PC-3 (cell line): ENCODE results near the gene SFTPB. TPM values are rescaled to one million over a fixed set of nuclear protein-coding genes. Genes with fewer than 3 reads are reported as not detected.

Experiments used
- ATAC-seq: fragments of 200-7000 bp; cut with Tn5 transposase; 2 replicates; pipeline ENCODE4 v1.9.1; 2020; ENCODE audit warnings: mild to moderate bottlenecking, moderate library complexity
- BruUV-seq: library from RNA; stranded (reverse); fragments of 400-500 nt; replicated peaks from 2 replicates; lab custom pipeline; 2021; lab: Mats Ljungman, UMichigan
- CTCF ChIA-PET: fragments of 300-600 bp; sonication (Branson Sonifier 250); formaldehyde crosslinking; loops from one replicate; lab custom pipeline; 2022; ENCODE audit warnings: antibody characterized with exemption; lab: Charles Lee
- POLR2A ChIA-PET: fragments of 300-600 bp; sonication (Branson Sonifier 250); formaldehyde crosslinking; loops from one replicate; lab custom pipeline; 2022; ENCODE audit warnings: antibody characterized with exemption; ENCODE audit not compliant: unreplicated experiment; lab: Charles Lee
- DNase-seq: peaks from one replicate; pipeline ENCODE4 v3.0.0-alpha.2; 2015
- H2AFZ ChIP-seq: fragments of 300-600 bp; sonication (generic); 2 replicates; pipeline ENCODE4 v1.6.0; 2016; ENCODE audit warnings: antibody characterized with exemption, low read length
- H3F3A ChIP-seq: fragments of 300-600 bp; sonication (generic); one replicate; pipeline ENCODE4 v1.6.0; 2017; ENCODE audit warnings: antibody characterized with exemption, low read length, control low read depth, mild to moderate bottlenecking; ENCODE audit not compliant: unreplicated experiment
- H3K27ac ChIP-seq: fragments of 300-600 bp; sonication (generic); 2 replicates; pipeline ENCODE4 v1.5.1; 2016; ENCODE audit warnings: mild to moderate bottlenecking, low read length
- H3K27me3 ChIP-seq: fragments of 300-600 bp; sonication (generic); 2 replicates; pipeline ENCODE4 v1.6.1; 2016; ENCODE audit warnings: low read length, mixed read lengths
- H3K36me3 ChIP-seq: fragments of 300-600 bp; sonication (generic); 2 replicates; pipeline ENCODE4 v1.6.1; 2016; ENCODE audit warnings: low read depth, mixed run types, low read length, mixed read lengths
- H3K4me1 ChIP-seq: fragments of 300-600 bp; sonication (generic); 2 replicates; pipeline ENCODE4 v1.5.1; 2016; ENCODE audit warnings: low read length; ENCODE audit not compliant: insufficient read depth
- H3K4me2 ChIP-seq: fragments of 300-600 bp; sonication (generic); 2 replicates; pipeline ENCODE4 v1.6.0; 2016; ENCODE audit warnings: low read length
- H3K4me3 ChIP-seq: fragments of 300-600 bp; sonication (generic); 2 replicates; pipeline ENCODE4 v1.5.1; 2016; ENCODE audit warnings: mild to moderate bottlenecking, low read length, mixed read lengths
- H3K79me2 ChIP-seq: fragments of 300-600 bp; sonication (generic); 2 replicates; pipeline ENCODE4 v1.6.1; 2017; ENCODE audit warnings: low read length, mixed read lengths
- H3K9ac ChIP-seq: fragments of 300-600 bp; sonication (generic); 2 replicates; pipeline ENCODE4 v1.6.0; 2016; ENCODE audit warnings: mild to moderate bottlenecking, low read length
- H3K9me2 ChIP-seq: fragments of 300-600 bp; sonication (generic); replicated peaks from 2 replicates; pipeline ENCODE4 v1.6.1; 2016; ENCODE audit warnings: mixed run types, low read length, mixed read lengths
- H3K9me3 ChIP-seq: fragments of 300-600 bp; sonication (generic); 2 replicates; pipeline ENCODE4 v1.6.1; 2016; ENCODE audit warnings: low read length, mixed read lengths
- H4K20me1 ChIP-seq: fragments of 300-600 bp; sonication (generic); 2 replicates; pipeline ENCODE4 v1.6.1; 2016; ENCODE audit warnings: low read length, mixed read lengths
- CTCF ChIP-seq: fragments of 300-600 bp; sonication (generic); conservative IDR thresholded peaks from 2 replicates; pipeline ENCODE4 v1.5.1; 2017; ENCODE audit warnings: antibody characterized with exemption, low read depth, mild to moderate bottlenecking, low read length
- EZH2 ChIP-seq: fragments of 300-600 bp; sonication (generic); IDR thresholded peaks from one replicate; pipeline ENCODE4 v1.6.1; 2017; ENCODE audit warnings: antibody characterized with exemption, mild to moderate bottlenecking, low read length; ENCODE audit not compliant: unreplicated experiment
- EZH2phosphoT487 ChIP-seq: fragments of 300-600 bp; sonication (generic); IDR thresholded peaks from 2 replicates; pipeline ENCODE4 v1.6.1; 2018; ENCODE audit warnings: mild to moderate bottlenecking, antibody characterized with exemption, low read length, borderline replicate concordance
- intact Hi-C: fragments of 100-400 bp; cut with micrococcal nuclease; formaldehyde crosslinking; loops from 2 replicates; pipeline ENCODE4 v1.9.0; 2023
- total RNA-seq: library from RNA; depleted of rRNA; stranded (reverse); fragments of >200 nt; gene quantifications from 2 replicates; pipeline ENCODE4 v1.2.3, GENCODE V29; 2014

SFTPB gene
- total RNA-seq, 1 experiment from 2014 or later: not detected

- TF ChIP-seq EZH2 (no peak), EZH2phosphoT487 (no peak), CTCF (no peak)
- H3K4me2 ChIP-seq: peak overlapping the region; percentile 73
- H3F3A ChIP-seq: no peaks in the 10 kb centered on the region
- ChIA-PET POLR2A (no interaction called here), CTCF (no interaction called here)
- no peaks in the 10 kb centered on the region for H3K9me3 ChIP-seq
- H3K9me2 ChIP-seq: no peaks in the 10 kb centered on the region
- no peaks in the 10 kb centered on the region for H4K20me1 ChIP-seq
- H3K27ac ChIP-seq: peak overlapping the region; percentile 80
- no peak overlapping the region for H2AFZ ChIP-seq
- H3K36me3 ChIP-seq: no peaks in the 10 kb centered on the region
- peaks cover 40% of the 10 kb centered on the region for H3K4me1 ChIP-seq
- intact Hi-C loops: no loop called here
- no TSS peak for BruUV-seq
- ATAC-seq (no peak), DNase-seq (no peak)
- no peaks in the 10 kb centered on the region for H3K79me2 ChIP-seq
- no peaks in the 10 kb centered on the region for H3K27me3 ChIP-seq
- no peak overlapping the region for H3K4me3 ChIP-seq
- no peak overlapping the region for H3K9ac ChIP-seq
These were observed 34.8 kb upstream of the SFTPB start for GRCh38 chr2:85702800-85703199.

DNA sequence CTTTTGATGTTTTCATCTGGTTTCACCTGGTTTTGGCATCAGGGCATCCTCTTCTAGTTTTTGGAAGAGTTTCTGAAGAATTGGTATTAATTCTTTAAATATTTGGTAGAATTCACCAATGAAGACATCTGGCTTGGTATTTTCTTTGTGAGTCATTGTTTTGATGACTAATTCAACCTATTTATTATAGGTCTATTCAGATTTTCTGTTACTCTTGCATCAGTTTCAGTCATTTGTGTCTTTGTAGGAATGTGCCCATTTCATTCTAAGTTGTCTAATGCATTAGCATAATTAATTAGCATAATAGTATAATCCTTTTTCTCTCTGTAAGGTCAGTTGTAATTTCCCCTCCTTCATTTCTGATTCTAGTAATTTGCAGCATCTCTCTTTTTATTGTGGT is 34.2 kb upstream of the SFTPB start:
- ChIA-PET CTCF (no interaction called here), POLR2A (no interaction called here)
- peaks cover 35% of the 10 kb centered on the region for H3K4me1 ChIP-seq
- ATAC-seq (peak; percentile 58), DNase-seq (peak; percentile 85)
- TF ChIP-seq CTCF: no peak
- peak overlapping the region; percentile 73 for H3K4me2 ChIP-seq
- H3K27ac ChIP-seq: peak overlapping the region; percentile 80
- no peaks in the 10 kb centered on the region for H3K36me3 ChIP-seq
- H3K9ac ChIP-seq: peak overlapping the region; percentile 3; the same call in 1 of the 2 replicates
- H4K20me1 ChIP-seq: no peaks in the 10 kb centered on the region
- no peaks in the 10 kb centered on the region for H3K9me3 ChIP-seq
- intact Hi-C loops: no loop called here
- H2AFZ ChIP-seq: no peak overlapping the region
- peak overlapping the region; percentile 24; the same call in 1 of the 2 replicates for H3K4me3 ChIP-seq
- no peaks in the 10 kb centered on the region for H3K27me3 ChIP-seq
- no peaks in the 10 kb centered on the region for H3F3A ChIP-seq
- no peaks in the 10 kb centered on the region for H3K9me2 ChIP-seq
- no TSS peak for BruUV-seq
- H3K79me2 ChIP-seq: no peaks in the 10 kb centered on the region

GRCh38 chr2:85699325-85699724 is 31.3 kb upstream of the SFTPB start:
- intact Hi-C loops: no loop called here
- Histone ChIP-seq H3K36me3 (no peaks in the 10 kb centered on the region), H3K4me3 (no peak overlapping the region), H3K4me1 (peaks cover 22% of the 10 kb centered on the region), H3F3A (no peaks in the 10 kb centered on the region), H3K79me2 (no peaks in the 10 kb centered on the region), H3K4me2 (no peak overlapping the region), H2AFZ (no peak overlapping the region), H3K9me2 (no peaks in the 10 kb centered on the region), H3K9ac (no peak overlapping the region), H3K9me3 (no peaks in the 10 kb centered on the region), H3K27ac (no peak overlapping the region), H4K20me1 (no peaks in the 10 kb centered on the region), H3K27me3 (no peaks in the 10 kb centered on the region)
- BruUV-seq: no TSS peak
- no peak for TF ChIP-seq CTCF
- no peak for TF ChIP-seq EZH2phosphoT487
- no peak for TF ChIP-seq EZH2
- CTCF ChIA-PET: no interaction called here
- ATAC-seq (no peak), DNase-seq (no peak)
- POLR2A ChIA-PET: no interaction called here
